Neural progenitor cell (in vitro differentiated cells): ENCODE results near the gene NLRP6. TPM values are rescaled to one million over a fixed set of nuclear protein-coding genes. Genes with fewer than 3 reads are reported as not detected.

Experiments used
- DNase-seq: peaks from one replicate; pipeline ENCODE4 v3.0.0-alpha.2; 2016; ENCODE audit warnings: low spot score
- H2AFZ ChIP-seq: fragments of 200-600 bp; sonication (generic); replicated peaks from 2 replicates; pipeline ENCODE4 v1.6.1; 2016; ENCODE audit warnings: antibody characterized with exemption
- H3F3A ChIP-seq: fragments of 200-600 bp; sonication (generic); 2 replicates; pipeline ENCODE4 v1.6.1; 2016; ENCODE audit warnings: antibody characterized with exemption, low read depth
- H3K27ac ChIP-seq: fragments of 200-600 bp; sonication (generic); 2 replicates; pipeline ENCODE4 v1.5.1; 2016; ENCODE audit warnings: mild to moderate bottlenecking
- H3K27me3 ChIP-seq: fragments of 200-600 bp; sonication (generic); 2 replicates; pipeline ENCODE4 v1.6.1; 2016; ENCODE audit warnings: mild to moderate bottlenecking, moderate library complexity
- H3K36me3 ChIP-seq: fragments of 200-600 bp; sonication (generic); 2 replicates; pipeline ENCODE4 v1.5.1; 2016
- H3K4me1 ChIP-seq: fragments of 200-600 bp; sonication (generic); 2 replicates; pipeline ENCODE4 v1.6.1; 2016; ENCODE audit warnings: mixed run types
- H3K4me2 ChIP-seq: fragments of 200-600 bp; sonication (generic); 2 replicates; pipeline ENCODE4 v1.6.1; 2016
- H3K4me3 ChIP-seq: fragments of 200-600 bp; sonication (generic); 2 replicates; pipeline ENCODE4 v1.5.1; 2016
- H3K79me2 ChIP-seq: fragments of 200-600 bp; sonication (generic); 2 replicates; pipeline ENCODE4 v1.6.1; 2016; ENCODE audit warnings: low read depth
- H3K9ac ChIP-seq: fragments of 200-600 bp; sonication (generic); 2 replicates; pipeline ENCODE4 v1.6.1; 2016
- H3K9me3 ChIP-seq: fragments of 200-600 bp; sonication (generic); 2 replicates; pipeline ENCODE4 v1.5.1; 2016; ENCODE audit warnings: low read depth
- H4K20me1 ChIP-seq: fragments of 200-600 bp; sonication (generic); 2 replicates; pipeline ENCODE4 v1.6.1; 2016; ENCODE audit warnings: low read depth
- H3K27ac Mint-ChIP-seq: 3 replicates; pipeline ENCODE4 v1.8.0; 2021; ENCODE audit warnings: mixed read lengths
- H3K27me3 Mint-ChIP-seq: 2 replicates; pipeline ENCODE4 v1.8.0; 2022; ENCODE audit warnings: low read depth, mild to moderate bottlenecking, inconsistent platforms, moderate library complexity, mixed read lengths; ENCODE audit not compliant: insufficient read depth
- H3K36me3 Mint-ChIP-seq: 3 replicates; pipeline ENCODE4 v1.8.0; 2021; ENCODE audit warnings: mixed read lengths
- H3K4me1 Mint-ChIP-seq: 3 replicates; pipeline ENCODE4 v1.8.0; 2021; ENCODE audit warnings: mixed read lengths
- H3K4me3 Mint-ChIP-seq: 3 replicates; pipeline ENCODE4 v1.8.0; 2021; ENCODE audit warnings: mild to moderate bottlenecking, moderate library complexity, mixed read lengths
- H3K9me3 Mint-ChIP-seq: 3 replicates; pipeline ENCODE4 v1.8.0; 2020; ENCODE audit warnings: mixed read lengths
- EZH2 ChIP-seq: fragments of 200-600 bp; sonication (generic); IDR thresholded peaks from 2 replicates; pipeline ENCODE4 v1.6.1; 2017; ENCODE audit warnings: antibody characterized with exemption, mild to moderate bottlenecking, moderate library complexity
- EZH2phosphoT487 ChIP-seq: fragments of 200-600 bp; sonication (generic); IDR thresholded peaks from 2 replicates; pipeline ENCODE4 v1.6.1; 2017; ENCODE audit warnings: antibody characterized with exemption
- total RNA-seq: library from RNA; depleted of rRNA; stranded (reverse); fragments of >200 nt; gene quantifications from 2 replicates; pipeline ENCODE4 v1.2.3, GENCODE V29; 2015; ENCODE audit warnings: low replicate concordance
- TF ChIP-seq, protein P1 (sequence below): fragments of 200-600 bp; sonication (generic); IDR thresholded peaks from 2 replicates; pipeline ENCODE4 v1.5.1; 2017; ENCODE audit warnings: antibody characterized with exemption, mild to moderate bottlenecking

The NLRP6 gene
- total RNA-seq, 1 donor from 2014 or later: not detected

DNA sequence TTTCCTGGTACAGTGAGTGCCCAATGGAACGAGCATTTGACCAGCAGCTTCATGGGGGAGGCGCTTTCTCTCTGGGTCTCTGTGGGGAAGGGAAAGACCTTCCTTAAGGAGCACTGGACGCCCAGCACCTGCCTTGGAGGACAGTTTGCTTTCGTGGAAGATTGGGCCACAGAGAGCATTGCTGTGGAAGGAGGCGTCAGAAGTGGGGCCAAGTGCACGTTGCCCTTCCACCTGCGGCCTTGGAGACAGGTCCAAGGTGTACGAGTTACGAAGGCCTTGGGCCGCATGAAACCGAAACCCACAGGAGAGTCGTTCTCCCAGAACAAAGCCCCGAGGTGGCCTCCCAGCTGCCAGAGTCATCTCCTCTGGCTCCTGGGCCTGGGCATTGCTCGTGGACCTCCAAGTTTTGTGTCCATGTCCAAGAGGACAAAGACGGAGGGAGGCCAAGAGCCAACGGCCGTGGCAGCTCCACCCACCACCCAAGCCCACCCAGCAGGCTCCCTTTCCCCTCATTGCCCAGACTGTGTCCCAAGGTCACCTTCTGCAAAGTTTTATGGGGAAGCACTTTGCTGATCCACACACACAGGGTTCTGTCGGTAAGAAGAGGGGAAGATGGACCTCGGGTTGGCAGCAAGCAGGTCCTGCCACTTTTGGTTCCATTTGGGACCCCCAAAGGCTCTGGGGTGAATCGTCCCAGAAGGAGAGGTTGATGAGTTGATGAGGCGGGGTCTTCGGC lies 5.8 kb upstream of the NLRP6 start:
- Histone ChIP-seq H3K9ac (no peak overlapping the region), H3F3A (no peaks in the 10 kb centered on the region), H3K27me3 (peaks cover 3% of the 10 kb centered on the region), H3K4me3 (no peak overlapping the region), H3K4me1 (no peaks in the 10 kb centered on the region), H3K36me3 (no peaks in the 10 kb centered on the region), H4K20me1 (no peaks in the 10 kb centered on the region), H2AFZ (no peak overlapping the region), H3K4me2 (no peak overlapping the region), H3K79me2 (no peaks in the 10 kb centered on the region), H3K27ac (no peak overlapping the region), H3K9me3 (no peaks in the 10 kb centered on the region)
- DNase-seq: no peak
- Mint-ChIP-seq H3K4me1 (peaks cover 3% of the 10 kb centered on the region), H3K36me3 (peaks cover 1% of the 10 kb centered on the region), H3K9me3 (peaks cover 7% of the 10 kb centered on the region), H3K4me3 (no peak overlapping the region), H3K27me3 (peaks cover 3% of the 10 kb centered on the region), H3K27ac (no peak overlapping the region)
- TF ChIP-seq, protein P1, sequence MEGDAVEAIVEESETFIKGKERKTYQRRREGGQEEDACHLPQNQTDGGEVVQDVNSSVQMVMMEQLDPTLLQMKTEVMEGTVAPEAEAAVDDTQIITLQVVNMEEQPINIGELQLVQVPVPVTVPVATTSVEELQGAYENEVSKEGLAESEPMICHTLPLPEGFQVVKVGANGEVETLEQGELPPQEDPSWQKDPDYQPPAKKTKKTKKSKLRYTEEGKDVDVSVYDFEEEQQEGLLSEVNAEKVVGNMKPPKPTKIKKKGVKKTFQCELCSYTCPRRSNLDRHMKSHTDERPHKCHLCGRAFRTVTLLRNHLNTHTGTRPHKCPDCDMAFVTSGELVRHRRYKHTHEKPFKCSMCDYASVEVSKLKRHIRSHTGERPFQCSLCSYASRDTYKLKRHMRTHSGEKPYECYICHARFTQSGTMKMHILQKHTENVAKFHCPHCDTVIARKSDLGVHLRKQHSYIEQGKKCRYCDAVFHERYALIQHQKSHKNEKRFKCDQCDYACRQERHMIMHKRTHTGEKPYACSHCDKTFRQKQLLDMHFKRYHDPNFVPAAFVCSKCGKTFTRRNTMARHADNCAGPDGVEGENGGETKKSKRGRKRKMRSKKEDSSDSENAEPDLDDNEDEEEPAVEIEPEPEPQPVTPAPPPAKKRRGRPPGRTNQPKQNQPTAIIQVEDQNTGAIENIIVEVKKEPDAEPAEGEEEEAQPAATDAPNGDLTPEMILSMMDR: no peak
- TF ChIP-seq EZH2phosphoT487 (no peak), EZH2 (no peak)

DNA sequence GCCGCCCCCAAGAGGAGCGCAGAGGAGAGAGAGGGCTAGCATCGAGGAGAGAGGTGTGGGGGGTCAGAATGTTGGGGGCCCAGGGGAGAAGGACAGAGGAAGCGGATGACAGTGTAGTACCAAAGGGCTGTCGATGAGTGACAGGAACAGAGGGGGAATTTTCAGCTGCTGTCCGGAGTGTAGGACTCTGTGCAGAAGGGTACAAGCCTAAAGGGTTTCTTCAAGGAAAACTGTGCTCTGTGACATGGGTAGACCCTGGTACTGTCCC lies 5.3 kb upstream of the NLRP6 start:
- Histone ChIP-seq H3K9ac (no peak overlapping the region), H3K4me2 (no peak overlapping the region), H3K27me3 (peaks cover 3% of the 10 kb centered on the region), H3K9me3 (no peaks in the 10 kb centered on the region), H2AFZ (no peak overlapping the region), H3K27ac (no peak overlapping the region), H3K36me3 (no peaks in the 10 kb centered on the region), H3K4me1 (no peaks in the 10 kb centered on the region), H3F3A (no peaks in the 10 kb centered on the region), H3K79me2 (no peaks in the 10 kb centered on the region), H3K4me3 (no peak overlapping the region), H4K20me1 (no peaks in the 10 kb centered on the region)
- TF ChIP-seq EZH2phosphoT487: no peak
- TF ChIP-seq, protein P1: no peak
- TF ChIP-seq EZH2: no peak
- peaks cover 6% of the 10 kb centered on the region for H3K4me1 Mint-ChIP-seq
- H3K27me3 Mint-ChIP-seq: peaks cover 7% of the 10 kb centered on the region
- H3K36me3 Mint-ChIP-seq: peaks cover 1% of the 10 kb centered on the region
- DNase-seq: no peak
- H3K4me3 Mint-ChIP-seq: no peak overlapping the region
- no peak overlapping the region for H3K27ac Mint-ChIP-seq
- H3K9me3 Mint-ChIP-seq: peaks cover 11% of the 10 kb centered on the region

DNA sequence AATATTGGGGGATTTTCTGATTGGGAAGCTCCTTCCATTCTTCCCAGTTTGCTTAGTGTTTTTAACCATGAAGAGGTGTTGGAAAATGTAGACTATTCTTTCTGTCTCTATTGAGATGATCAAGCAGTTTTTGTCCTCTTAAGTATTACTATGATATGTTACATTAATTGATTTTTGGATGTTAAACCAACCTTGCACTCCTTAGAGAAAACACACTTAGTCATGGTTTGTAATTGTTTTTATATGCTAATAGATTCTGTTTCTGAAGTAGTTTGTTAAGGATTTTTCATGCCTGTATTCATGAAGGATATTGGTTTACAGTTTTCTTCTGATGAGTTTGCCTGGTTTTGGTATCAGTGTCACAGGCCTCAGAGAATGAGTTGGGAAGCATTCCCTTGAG lies 2.0 kb upstream of the NLRP6 start:
- no peak for DNase-seq
- Histone ChIP-seq H3K9ac (no peak overlapping the region), H3K27me3 (peaks cover 7% of the 10 kb centered on the region), H4K20me1 (no peaks in the 10 kb centered on the region), H3K36me3 (no peaks in the 10 kb centered on the region), H3K9me3 (no peaks in the 10 kb centered on the region), H3K79me2 (no peaks in the 10 kb centered on the region), H3K4me3 (no peak overlapping the region), H2AFZ (no peak overlapping the region), H3K4me2 (no peak overlapping the region), H3F3A (no peaks in the 10 kb centered on the region), H3K4me1 (no peaks in the 10 kb centered on the region), H3K27ac (no peak overlapping the region)
- Mint-ChIP-seq H3K4me3 (no peak overlapping the region), H3K27ac (no peak overlapping the region), H3K9me3 (peaks cover 5% of the 10 kb centered on the region), H3K36me3 (no peaks in the 10 kb centered on the region), H3K4me1 (peaks cover 3% of the 10 kb centered on the region), H3K27me3 (peaks cover 9% of the 10 kb centered on the region)
- TF ChIP-seq EZH2 (no peak), EZH2phosphoT487 (no peak)
- TF ChIP-seq, protein P1: no peak
